Suprapubic skin (tissue), 4 donors: Measurements from ENCODE around the gene SNX9. TPM values are rescaled to one million over a fixed set of nuclear protein-coding genes. Genes with fewer than 3 reads are reported as not detected.
"Not testable (repeated sequence)": the region's sequence is repeated elsewhere in the genome, so short reads cannot be mapped to it uniquely, and the experiment has no call there.

Experiments used
- DNase-seq, 2 donors: peaks; one replicate each; pipeline ENCODE4 v3.0.0-alpha.2; 2019; ENCODE audit warnings: low spot score in 2 of 2
- H3K27ac ChIP-seq: fragments of 200-600 bp; sonication (generic); one replicate; pipeline ENCODE4 v1.5.1; 2019
- H3K27me3 ChIP-seq: fragments of 200-600 bp; sonication (generic); one replicate; pipeline ENCODE4 v1.5.1; 2019
- H3K36me3 ChIP-seq: fragments of 200-600 bp; sonication (generic); one replicate; pipeline ENCODE4 v1.5.1; 2019
- H3K4me1 ChIP-seq: fragments of 200-600 bp; sonication (generic); one replicate; pipeline ENCODE4 v1.5.1; 2019
- H3K4me3 ChIP-seq: fragments of 200-600 bp; sonication (generic); one replicate; pipeline ENCODE4 v1.5.1; 2019; ENCODE audit warnings: mild to moderate bottlenecking
- H3K9me3 ChIP-seq: fragments of 200-600 bp; sonication (generic); one replicate; pipeline ENCODE4 v1.5.1; 2019
- CTCF ChIP-seq, 2 donors: fragments of 200-600 bp in 1 of 2; fragments of 450-650 bp in 1 of 2; sonication (generic) in 1 of 2; IDR thresholded peaks; one replicate each; pipeline ENCODE4 v1.5.1; 2016 to 2019; ENCODE audit warnings: antibody characterized with exemption in 2 of 2, mild to moderate bottlenecking in 1 of 2, moderate library complexity in 1 of 2
- EP300 ChIP-seq: sonication (generic); formaldehyde crosslinking; IDR thresholded peaks from one replicate; pipeline ENCODE4 v1.6.1; 2017; ENCODE audit warnings: antibody characterized with exemption
- POLR2A ChIP-seq, 2 donors: fragments of 450-650 bp; IDR thresholded peaks; one replicate each; pipeline ENCODE4 v1.6.1; 2017; ENCODE audit warnings: antibody characterized with exemption in 2 of 2, mild to moderate bottlenecking in 2 of 2, moderate library complexity in 2 of 2
- POLR2AphosphoS5 ChIP-seq, 3 donors: sonication (generic); formaldehyde crosslinking; IDR thresholded peaks; one replicate each; pipeline ENCODE4 v1.6.1; 2017; ENCODE audit warnings: antibody characterized with exemption in 3 of 3
- WGBS: methylation state at CpG from one replicate; pipeline ENCODE4 v1.1.5; 2018; 5-methylcytosine and 5-hydroxymethylcytosine counted together
- total RNA-seq, 4 donors: library from RNA; depleted of rRNA; stranded (reverse); fragments of >200 nt; gene quantifications; one replicate each; pipeline ENCODE4 v1.1.0, GENCODE V29; 2016

SNX9 gene
- total RNA-seq, 4 donors from 2014 or later = 30.4 to 44.2 (median 35.8) TPM

- Histone ChIP-seq H3K4me1 (peaks cover 37% of the 10 kb centered on the region), H3K27me3 (no peaks in the 10 kb centered on the region), H3K4me3 (no peak overlapping the region), H3K9me3 (peaks cover 8% of the 10 kb centered on the region), H3K36me3 (no peaks in the 10 kb centered on the region), H3K27ac (no peak overlapping the region)
- TF ChIP-seq POLR2AphosphoS5 (IDR thresholded peaks at IDR 0.05) (no peak), POLR2A (IDR thresholded peaks at IDR 0.05) (no peak), CTCF (IDR thresholded peaks at IDR 0.05) (no peak), EP300 (no peak)
- no peak for DNase-seq
- WGBS = 84% methylated on average over 4 of the region's 4 CpGs
These were observed 27.0 kb downstream of the SNX9 start for GRCh38 chr6:157850030-157850429.

GRCh38 chr6:157853018-157853805, 30.2 kb downstream of the SNX9 start:
- TF ChIP-seq EP300 (no peak), POLR2AphosphoS5 (IDR thresholded peaks at IDR 0.05) (no peak), POLR2A (IDR thresholded peaks at IDR 0.05) (no peak), CTCF (IDR thresholded peaks at IDR 0.05) (no peak)
- no peaks in the 10 kb centered on the region for H3K27me3 ChIP-seq
- no peaks in the 10 kb centered on the region for H3K36me3 ChIP-seq
- H3K4me1 ChIP-seq = peaks cover 21% of the 10 kb centered on the region
- no peak overlapping the region for H3K4me3 ChIP-seq
- DNase-seq = no peak
- peaks cover 8% of the 10 kb centered on the region for H3K9me3 ChIP-seq
- H3K27ac ChIP-seq = no peak overlapping the region
- WGBS = 90% methylated on average over 2 of the region's 2 CpGs

- DNase-seq = no peak
- H3K36me3 ChIP-seq = no peaks in the 10 kb centered on the region
- peaks cover 8% of the 10 kb centered on the region for H3K9me3 ChIP-seq
- H3K4me3 ChIP-seq = no peak overlapping the region
- H3K27me3 ChIP-seq = no peaks in the 10 kb centered on the region
- H3K27ac ChIP-seq = no peak overlapping the region
- H3K4me1 ChIP-seq = peaks cover 13% of the 10 kb centered on the region
- TF ChIP-seq POLR2A (IDR thresholded peaks at IDR 0.05) (no peak), CTCF (IDR thresholded peaks at IDR 0.05) (no peak), EP300 (no peak), POLR2AphosphoS5 (IDR thresholded peaks at IDR 0.05) (no peak)
- 82% methylated on average over 1 of the region's 1 CpG for WGBS
These were observed 31.0 kb downstream of the SNX9 start for GRCh38 chr6:157853902-157854502.

GRCh38 chr6:157855325-157855724, 32.3 kb downstream of the SNX9 start:
- Histone ChIP-seq H3K9me3 (peaks cover 8% of the 10 kb centered on the region), H3K27ac (no peak overlapping the region), H3K27me3 (no peaks in the 10 kb centered on the region), H3K36me3 (no peaks in the 10 kb centered on the region), H3K4me1 (peaks cover 9% of the 10 kb centered on the region), H3K4me3 (no peak overlapping the region)
- TF ChIP-seq CTCF (IDR thresholded peaks at IDR 0.05) (no peak), POLR2A (IDR thresholded peaks at IDR 0.05) (no peak), EP300 (no peak), POLR2AphosphoS5 (IDR thresholded peaks at IDR 0.05) (no peak)
- 95% methylated on average over 5 of the region's 5 CpGs for WGBS
- DNase-seq = no peak

GRCh38 chr6:157855804-157856203, 32.8 kb downstream of the SNX9 start:
- H3K4me1 ChIP-seq = peaks cover 14% of the 10 kb centered on the region
- not testable (repeated sequence) for DNase-seq, H3K36me3 ChIP-seq, H3K9me3 ChIP-seq, H3K27me3 ChIP-seq, H3K27ac ChIP-seq, H3K4me3 ChIP-seq
- WGBS = 72% methylated on average over 10 of the region's 10 CpGs

GRCh38 chr6:157858664-157859063, 35.6 kb downstream of the SNX9 start:
- not testable (repeated sequence) for H3K27ac ChIP-seq, H3K36me3 ChIP-seq, H3K27me3 ChIP-seq, DNase-seq, H3K4me3 ChIP-seq, H3K9me3 ChIP-seq
- WGBS = 88% methylated on average over 1 of the region's 1 CpG
- H3K4me1 ChIP-seq = peaks cover 22% of the 10 kb centered on the region
